GM21717 (cell line): ENCODE measurements around the gene ANXA5.
"Not testable (repeated sequence)": the region's sequence is repeated elsewhere in the genome, so short reads cannot be mapped to it uniquely, and the experiment has no call there.

Source experiments
- ATAC-seq: cut with Tn5 transposase; IDR thresholded peaks from one replicate; pipeline ENCODE4 v1.9.1; 2021; ENCODE audit warnings: mild to moderate bottlenecking, moderate library complexity; ENCODE audit not compliant: unreplicated experiment

Gene ANXA5

DNA sequence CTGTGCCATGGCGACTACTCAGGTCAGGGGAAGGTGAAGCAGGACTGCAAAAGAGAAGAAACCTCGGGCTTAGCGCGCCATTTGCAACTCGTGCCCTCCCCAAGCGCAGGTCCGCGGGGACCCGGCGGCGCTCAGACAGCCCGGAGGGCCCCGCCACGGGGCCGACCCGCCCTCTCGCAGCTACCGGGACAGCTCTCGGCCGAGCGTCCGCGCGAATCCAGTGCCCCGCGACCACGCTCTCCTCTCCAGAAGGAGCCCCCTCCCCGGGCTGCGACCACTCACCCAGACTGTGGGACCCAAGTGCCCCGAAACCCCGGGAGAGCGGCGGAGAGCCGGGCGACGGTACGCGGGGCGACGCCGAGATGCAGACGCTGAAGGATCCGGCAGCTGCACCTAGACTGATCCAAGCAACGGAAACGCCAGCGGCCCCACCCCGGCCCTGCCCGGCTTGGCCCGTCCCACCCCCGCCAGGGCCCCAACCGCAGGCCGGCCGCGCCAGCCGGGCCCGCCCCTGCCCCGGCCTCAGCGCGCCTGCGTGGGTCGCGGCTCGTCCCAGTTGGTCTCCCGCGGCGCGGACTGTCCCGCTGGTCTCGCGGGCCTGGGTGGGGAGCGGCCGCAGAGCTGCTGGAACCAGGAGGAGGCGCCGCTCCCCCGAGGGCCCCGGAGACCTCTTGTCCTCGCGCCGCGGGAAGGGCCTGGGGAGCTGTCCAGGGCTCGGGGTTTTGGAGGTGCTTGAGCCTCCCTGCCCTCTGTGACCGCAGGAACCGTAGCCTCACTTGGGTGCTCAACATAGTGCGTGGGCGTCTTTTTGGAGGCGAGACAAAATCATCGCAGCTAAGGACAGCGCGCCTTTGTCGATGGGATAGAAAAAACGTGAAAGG, at the start of gene ANXA5:
Gene ANXA5, minus strand, starts transcription at position 400 of the 881 bp plus-strand sequence. Its CDS starts 391 bp downstream, at position 9.
- ATAC-seq = peak; percentile 92

DNA sequence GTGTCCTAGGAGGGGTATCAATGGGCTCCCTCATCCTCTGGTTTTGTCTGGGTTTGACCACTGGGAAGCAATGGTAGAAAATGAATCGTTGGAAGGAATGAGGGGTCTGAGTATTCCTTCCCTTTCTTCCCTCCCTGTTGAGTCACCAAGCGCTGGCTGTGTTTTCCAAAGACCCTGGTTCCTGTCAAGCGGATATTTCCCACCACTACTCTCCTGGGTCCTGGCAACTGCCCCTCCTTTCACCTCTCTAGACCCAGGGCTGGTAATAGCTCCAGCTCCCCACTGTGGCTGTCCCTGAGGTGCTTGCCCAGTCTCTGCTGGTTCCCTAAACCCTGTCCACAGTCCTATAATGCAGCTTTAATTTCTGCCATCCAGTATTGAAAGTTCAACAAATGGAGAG, 46.0 kb upstream of the ANXA5 start:
- ATAC-seq = no peak

DNA sequence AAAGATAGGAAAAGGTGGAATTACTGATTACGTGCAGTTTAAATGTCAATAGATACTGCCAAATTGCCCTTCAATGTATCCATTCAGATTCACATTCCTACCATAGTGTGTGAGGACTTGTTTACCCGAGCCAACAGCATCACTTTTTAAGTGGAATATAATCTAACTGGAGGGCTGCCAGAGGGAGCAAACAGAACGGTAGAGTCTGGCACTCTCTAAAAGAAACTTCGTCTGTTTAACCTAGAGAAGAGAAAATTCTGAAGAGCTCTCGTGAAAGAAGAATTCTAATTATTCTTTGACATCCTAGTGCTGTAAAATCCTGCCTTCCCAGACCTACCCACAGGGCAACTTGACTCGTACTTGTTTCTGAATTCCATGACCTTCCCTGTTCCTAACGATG, 45.0 kb upstream of the ANXA5 start:
- ATAC-seq = no peak

DNA sequence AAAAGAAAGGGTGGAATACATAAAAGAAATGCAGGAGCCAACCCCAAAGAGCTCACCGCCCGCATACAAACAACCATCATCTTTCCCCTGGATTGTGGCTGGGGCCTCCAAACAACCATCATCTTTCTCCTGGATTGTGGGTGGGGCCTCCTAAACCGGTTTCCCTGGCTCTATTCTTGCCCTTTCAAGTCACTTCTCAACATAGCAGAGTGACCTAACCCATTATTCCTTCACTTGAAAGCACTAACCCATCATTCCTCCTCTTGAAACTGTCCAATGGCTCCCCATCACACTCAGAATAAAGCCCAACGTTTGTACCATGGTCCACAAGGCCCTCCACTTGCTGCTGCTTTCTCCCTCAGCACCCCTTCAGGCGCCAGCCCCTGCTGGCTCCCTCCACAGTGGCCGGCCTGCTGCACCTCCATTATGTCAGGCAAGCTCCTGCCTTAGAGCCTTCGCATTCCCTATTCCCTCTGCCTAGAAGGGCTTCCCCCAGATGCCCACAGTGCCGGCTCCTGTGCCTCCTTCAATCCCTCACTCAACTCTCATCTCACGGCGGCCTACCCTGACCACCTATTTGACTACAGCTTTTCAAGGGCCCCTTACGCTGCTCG, 44.1 kb upstream of the ANXA5 start:
- no peak for ATAC-seq

DNA sequence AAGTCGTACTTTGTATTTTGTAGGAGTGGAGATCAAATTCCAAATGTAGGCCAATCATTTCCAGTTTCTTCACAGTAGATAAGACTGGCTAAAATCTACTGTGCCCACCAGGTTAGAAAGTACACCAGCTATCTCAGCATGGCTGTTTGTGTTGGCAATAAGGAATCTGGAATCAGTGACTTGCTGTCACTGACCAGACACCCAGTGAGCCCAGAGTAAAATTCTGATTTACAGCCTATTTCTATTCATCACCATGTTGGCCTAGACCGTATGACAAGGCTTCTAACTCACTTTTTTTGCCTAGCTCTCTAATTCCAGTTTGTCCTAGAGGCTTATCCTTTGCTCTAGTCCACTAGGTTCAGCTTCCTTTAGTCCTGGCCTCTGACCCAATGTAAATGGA, 42.8 kb upstream of the ANXA5 start:
- no peak for ATAC-seq

DNA sequence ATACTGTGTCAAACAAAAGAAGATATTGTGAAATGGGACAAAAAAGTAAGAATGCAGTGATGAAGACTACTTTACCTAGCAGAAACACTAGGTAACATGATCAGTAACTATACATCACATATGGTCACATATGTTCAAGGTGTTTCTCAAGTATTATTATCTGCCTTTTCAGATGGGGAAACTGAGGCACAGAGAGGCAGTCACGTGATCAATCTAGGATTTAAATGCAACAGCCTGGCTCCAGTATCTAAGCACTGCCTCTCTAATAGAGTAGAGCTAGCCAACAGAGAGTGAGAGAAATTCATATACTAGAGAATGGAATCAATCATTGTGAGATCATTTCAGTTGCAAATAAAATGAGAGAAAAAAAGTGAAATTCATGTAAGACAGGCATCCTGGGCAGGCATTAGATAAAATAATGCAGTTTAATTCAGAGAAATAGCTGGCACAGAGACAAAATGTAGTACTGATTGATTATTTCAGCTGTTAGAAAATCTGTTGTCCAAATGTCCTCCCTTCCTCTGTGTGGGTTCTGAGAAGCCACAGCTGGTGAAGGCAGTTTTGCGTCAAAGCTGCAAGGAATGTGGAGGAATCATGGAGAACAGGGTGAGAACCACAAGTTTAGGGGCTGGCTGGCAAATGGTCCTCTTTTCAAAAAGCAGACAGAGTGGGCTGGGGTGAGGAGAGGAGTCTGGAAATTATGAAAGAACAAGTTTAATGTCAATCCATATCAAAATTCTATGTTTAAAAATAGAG, 42.2 kb upstream of the ANXA5 start:
- no peak for ATAC-seq

DNA sequence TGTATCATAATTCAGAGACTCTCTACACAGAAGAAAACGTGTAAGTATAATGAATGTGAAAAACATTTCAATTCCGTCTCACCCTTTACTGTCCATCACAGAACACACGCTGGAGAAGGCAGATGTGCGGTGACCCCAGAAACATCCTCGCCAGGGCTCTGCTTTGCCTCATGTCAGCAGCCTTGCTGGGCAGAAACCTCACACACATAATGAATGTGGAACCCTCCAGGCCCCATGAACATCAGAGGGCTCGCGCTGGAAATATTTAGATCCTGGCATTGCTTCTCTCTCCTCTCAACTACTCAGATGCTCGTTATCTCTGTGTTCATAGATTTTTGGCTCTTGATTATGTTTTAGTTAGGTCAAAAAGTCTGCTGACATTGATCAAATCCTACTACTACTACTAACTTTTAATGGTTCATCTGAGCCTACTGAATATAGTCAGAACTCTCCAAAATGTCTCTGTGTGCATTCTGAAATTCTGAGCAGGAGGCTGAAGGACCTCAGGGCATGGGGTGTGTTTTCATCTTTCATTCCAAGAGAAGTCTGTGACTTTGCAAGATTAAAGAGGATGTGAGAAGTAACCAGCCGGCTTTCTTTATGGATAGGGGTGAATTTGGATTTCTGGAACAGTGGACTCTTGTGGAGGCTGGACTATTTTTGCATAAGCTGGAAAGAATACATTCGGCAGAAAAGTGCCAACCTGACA, 41.2 kb upstream of the ANXA5 start:
- no peak for ATAC-seq

DNA sequence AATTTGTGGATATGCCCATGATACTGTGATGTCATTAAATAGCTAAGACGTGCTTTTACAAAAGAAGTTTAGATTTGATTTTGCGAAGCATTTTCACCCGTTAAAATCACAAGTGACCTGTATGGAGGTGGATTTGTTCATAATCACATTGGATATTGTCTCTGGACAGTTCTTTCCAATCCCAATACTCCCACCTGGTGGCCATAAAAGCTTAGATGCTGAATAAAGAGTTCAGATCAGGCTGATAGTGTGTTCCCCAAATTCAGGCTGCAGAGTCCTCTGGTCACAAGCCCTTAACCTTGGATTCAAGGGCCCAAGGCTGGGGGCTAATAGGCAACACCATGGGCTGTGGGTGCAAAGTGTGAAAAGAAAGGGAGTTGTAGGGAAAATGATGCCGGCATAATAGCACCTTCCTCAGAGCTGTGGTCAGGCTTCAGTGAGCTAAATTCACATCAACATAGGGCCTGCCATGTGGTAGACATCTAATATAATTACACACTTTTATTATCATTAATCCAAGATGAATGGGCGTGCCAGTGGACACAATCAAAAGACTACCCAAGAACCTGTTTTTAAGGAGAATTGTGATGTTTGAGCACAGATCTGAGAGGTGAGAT, 40.1 kb upstream of the ANXA5 start:
- no peak for ATAC-seq

DNA sequence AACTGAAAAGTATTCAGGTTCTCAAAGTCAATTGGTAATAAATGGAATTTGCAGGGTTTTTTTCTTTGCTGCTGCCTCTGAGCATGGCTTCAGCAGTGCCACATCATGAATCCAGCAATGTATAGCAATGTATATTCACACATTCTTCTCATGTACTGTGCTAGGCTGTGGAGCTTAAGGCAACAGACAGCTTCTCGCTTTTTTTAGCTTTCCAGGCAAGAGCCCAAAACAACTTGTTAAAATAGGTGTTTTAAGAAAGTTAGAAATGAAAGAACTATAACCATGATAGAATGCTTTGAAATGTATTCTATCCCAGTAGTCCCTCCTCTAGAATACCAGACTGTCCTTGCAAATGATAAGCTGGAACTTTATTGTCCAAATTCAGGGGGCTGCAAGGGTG, 37.8 kb upstream of the ANXA5 start:
- no peak for ATAC-seq

DNA sequence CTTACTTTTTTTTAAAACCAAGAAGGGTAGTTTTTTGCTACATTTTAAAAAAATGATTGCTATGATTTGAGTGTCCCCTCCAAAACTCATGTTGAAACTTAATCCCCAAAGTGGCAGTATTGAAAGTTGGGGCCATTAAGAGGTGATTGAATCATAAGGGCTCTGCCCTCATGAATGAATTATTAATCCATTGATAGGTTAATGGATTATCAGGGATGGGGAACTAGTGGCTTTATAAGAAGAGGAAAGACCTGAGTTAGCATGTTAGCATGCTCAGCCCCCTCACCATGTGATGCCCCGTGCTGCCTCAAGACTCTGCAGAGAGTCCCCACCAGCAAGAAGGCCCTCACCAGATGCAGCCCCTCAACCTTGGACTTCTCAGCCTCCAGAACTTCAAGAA, 37.2 kb upstream of the ANXA5 start:
- ATAC-seq = no peak

DNA sequence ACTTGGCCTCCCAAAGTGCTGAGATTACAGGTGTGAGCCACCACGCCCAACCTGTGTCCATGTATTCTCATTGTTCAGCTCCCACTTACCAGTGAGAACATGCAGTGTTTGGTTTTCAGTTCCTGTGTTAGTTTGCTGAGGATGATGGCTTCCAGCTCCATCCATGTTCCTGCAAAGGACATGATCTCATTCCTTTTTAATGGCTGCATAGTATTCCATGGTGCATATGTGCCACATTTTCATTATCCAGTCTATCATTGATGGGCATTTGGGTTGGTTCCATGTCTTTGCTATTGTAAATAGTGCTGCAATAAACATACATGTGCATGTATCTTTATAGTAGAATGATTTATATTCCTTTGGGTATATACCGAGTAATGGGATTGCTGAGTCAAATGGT, 33.0 kb upstream of the ANXA5 start:
- not testable (repeated sequence) for ATAC-seq

DNA sequence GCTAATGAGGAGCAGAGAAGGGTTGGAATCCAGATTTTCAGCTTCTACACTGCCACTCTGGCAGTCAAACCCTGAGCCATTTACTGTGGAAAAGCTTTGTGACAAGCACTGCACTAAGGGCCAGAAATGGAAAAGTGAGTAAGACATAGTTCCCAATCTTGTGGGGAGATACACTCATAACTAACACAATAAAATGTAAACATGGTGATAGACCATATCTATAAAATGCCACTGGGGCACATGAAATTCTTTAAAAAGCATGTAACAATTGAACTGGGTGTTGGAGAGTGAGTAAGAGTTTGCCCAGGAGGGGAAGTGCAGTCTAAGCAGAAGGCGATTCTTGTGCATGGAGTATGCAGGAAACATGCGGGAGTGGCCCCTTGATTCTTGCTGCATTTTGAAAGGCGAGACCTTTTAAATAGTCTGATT, 32.0 kb upstream of the ANXA5 start:
- no peak for ATAC-seq

DNA sequence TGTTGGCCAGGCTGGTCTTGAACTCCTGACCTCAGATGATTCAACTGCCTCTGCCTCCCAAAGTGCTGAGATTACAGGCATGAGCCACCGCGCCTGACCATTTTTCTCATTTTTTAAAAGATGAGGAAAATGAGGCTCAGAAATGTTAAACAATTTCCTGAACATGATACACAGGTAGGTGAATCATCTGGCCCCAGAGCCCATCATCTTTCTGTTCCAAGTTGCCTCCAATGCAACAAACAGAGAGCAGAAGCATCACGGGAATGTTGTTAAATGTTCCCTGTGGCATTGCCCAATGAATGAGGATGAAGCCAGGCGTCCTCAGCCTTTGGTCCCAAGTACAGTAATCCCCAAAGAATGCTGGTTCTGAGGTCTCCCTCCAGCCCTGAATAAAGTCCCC, 31.3 kb upstream of the ANXA5 start:
- no peak for ATAC-seq

DNA sequence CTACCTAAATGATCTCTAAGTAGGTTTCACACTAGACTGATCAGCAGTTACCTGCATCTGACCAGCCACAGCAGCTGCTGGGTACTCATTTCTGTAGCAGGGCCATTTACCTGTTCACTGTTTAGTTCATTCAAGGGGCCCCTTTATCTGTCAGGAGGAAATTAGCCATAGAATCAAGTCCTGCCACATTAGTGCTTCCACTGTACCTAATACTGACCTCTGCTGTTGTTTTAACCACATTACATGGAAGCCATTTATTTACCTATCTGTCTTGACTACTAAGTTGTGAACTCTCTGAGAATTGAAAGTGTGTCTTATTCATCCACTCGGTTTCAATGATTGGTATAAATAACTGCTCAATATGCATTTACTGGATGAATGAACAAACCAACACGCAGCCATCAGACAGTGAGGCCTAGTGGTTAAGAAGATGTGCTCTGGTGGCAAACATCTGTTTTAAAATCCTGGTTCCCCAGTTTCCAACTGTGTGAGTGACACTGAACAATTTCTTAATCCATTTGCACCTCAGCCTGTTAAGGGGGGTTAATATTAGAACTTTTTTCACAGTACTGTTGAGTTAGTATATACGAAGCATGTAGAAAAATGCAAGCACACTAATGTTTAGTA, 30.0 kb upstream of the ANXA5 start:
- ATAC-seq = peak; percentile 96

DNA sequence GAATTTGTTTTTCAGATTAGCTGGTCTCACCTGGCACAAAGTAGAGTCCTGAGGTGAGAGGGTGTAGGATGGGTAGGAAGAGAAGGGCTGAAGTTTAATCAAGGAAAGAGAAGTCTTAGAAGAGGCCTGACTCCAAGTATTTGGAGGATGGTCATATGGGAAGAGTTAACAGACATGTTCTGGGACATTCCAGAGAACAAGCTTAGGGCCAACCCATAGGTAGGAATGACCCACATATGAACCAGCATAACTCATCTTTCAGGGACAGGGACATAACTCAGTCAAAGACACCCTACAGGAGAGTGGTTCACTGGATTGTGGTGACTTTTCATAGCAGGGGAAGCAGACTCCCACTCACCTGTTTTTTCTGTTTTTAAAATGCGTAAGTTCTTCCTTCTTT, 27.9 kb upstream of the ANXA5 start:
- no peak for ATAC-seq

DNA sequence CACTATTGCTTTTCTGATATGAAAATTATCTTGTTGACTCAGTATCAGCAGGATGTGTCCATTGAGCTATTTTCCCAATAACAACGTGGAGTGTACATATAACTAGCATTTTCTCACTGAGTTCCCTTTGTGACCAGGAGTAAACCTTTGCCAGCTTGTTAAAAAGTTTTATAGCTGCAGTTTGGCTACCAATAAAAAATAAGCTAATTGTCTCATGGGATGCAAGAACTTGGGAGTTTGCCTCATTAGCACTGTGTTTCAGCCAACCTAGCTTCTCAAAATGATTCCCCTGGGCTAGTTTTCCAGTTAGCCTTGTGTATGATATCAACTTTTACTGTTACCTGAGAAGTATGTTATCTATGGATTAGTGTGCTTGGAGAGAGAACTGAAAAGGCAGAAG, 24.9 kb upstream of the ANXA5 start:
- no peak for ATAC-seq

DNA sequence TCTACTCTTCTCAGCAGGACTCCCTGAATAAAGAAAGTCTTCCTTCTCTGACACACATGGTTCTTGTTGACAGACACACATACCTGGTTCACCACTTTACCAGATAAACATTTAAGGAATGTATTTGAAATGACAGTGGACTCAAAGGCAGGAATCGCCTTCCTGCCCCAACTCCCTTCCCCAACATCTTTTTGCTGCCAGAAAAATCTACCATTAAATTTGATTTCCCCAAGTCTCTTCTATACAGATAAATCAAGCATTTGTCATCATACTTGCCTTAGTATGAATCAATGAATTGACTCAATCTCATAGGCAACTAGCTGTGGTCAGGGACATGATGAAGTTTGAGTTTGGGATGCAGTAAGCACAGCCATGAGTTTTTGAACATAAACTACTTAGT, 23.3 kb upstream of the ANXA5 start:
- no peak for ATAC-seq

DNA sequence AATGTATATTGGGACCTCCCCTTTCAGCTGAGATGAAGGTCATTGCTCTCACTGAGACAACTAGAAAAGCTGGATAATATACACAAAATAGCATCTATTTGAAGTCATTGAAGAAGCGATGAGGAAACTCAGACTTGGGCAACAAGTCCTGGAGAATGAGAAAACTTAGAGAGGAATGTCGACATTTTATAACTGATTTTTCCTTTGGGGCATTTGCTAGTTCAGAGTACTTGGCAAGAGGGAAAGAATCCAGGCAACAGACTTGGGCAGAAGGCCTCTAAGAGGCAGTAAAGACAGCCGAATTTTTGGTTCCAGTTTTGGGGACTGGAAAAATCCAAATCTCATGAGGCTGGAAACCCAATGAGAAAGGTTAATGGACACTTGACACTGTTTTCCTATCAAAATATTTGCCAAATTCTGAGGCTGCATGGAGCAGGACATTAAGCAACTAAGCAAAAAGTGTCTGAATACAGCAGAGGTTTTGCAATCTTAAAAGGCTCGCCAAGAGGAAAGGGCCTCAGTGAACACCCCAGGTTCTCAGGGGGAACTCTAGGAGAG, 21.0 kb upstream of the ANXA5 start:
- ATAC-seq = no peak

DNA sequence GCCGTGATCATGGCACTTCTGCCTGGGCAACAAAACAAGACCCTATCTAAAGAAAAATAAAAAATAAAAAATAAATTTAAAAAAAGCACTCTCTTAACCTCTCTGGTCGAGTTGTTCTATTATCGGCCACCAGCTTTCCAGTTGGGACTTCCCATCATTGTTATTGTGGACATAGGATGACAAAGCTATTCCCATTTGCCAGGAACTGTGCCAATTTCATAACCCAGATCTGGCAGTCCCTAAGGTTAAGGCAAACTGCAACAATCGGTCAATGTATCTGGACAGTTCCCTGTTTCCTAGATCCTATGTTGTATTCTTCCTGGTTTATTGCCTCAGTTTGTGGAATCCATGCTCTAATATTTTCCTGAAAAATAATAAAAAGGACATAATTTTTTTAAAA, 17.8 kb upstream of the ANXA5 start:
- ATAC-seq = no peak

DNA sequence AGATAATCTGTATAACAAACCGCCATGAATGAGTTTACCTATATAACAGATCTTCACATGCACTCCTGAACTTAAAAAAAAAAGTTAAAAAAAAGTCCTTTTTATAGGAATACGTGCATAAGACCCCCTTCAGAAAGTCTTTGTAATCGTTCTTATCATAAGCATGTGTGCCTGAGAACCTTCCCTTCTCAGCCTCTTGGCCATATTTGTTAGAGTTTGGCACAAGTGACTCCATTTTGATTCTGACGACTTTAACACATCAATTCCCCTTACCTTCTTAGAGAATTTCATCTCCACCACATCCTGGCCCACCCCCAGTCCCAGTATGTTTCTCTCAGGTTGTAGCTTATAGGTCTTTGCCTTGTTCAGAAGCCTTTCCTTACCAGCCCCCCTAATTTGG, 16.0 kb upstream of the ANXA5 start:
- ATAC-seq = no peak
